Activated T-cell treated with anti-CD3 and anti-CD28 coated beads, Interleukin-2, amount 50 U/mL, for 48 hours (primary cell): ENCODE measurements around the gene BDKRB2.

Experiments
- DNase-seq, 2 experiments: peaks; one replicate each; pipeline ENCODE4 v3.0.0-alpha.2; 2020

The BDKRB2 gene

GRCh38 chr14:96274543-96274942, 69.9 kb downstream of the BDKRB2 start:
- DNase-seq, result no peak

GRCh38 chr14:96275177-96276112, 70.8 kb downstream of the BDKRB2 start:
- DNase-seq, result peak; percentile 79 to 80

- no peak for DNase-seq
Measured at GRCh38 chr14:96277890-96278289, 73.3 kb downstream of the BDKRB2 start.

- DNase-seq, result no peak
Measured at GRCh38 chr14:96279564-96279963, 74.9 kb downstream of the BDKRB2 start.

- no peak for DNase-seq
Measured at GRCh38 chr14:96280104-96280503, 75.5 kb downstream of the BDKRB2 start.

GRCh38 chr14:96281486-96281885, 76.8 kb downstream of the BDKRB2 start:
- DNase-seq, result no peak

- DNase-seq, result no peak
Measured at GRCh38 chr14:96284008-96284407, 79.4 kb downstream of the BDKRB2 start.

GRCh38 chr14:96284430-96284829, 79.8 kb downstream of the BDKRB2 start:
- DNase-seq, result no peak

GRCh38 chr14:96285667-96286066, 81.0 kb downstream of the BDKRB2 start:
- no peak for DNase-seq

GRCh38 chr14:96286251-96286650, 81.6 kb downstream of the BDKRB2 start:
- DNase-seq, result no peak

- no peak for DNase-seq
Measured at GRCh38 chr14:96287856-96288255, 83.2 kb downstream of the BDKRB2 start.
